ENCODE results near the gene GBF1. TPM values are rescaled to one million over a fixed set of nuclear protein-coding genes. Genes with fewer than 3 reads are reported as not detected.

The GBF1 gene
- polyA plus RNA-seq, 1 donor from 2014 or later: 14.9 TPM

- Histone ChIP-seq H3K9ac (ENCODE audit: low read length) (no peak overlapping the region), H3K79me2 (replicated peaks; ENCODE audit: insufficient read depth, low read length) (peaks cover 16% of the 10 kb centered on the region), H3K36me3 (ENCODE audit: insufficient read depth, low read length) (peaks cover 4% of the 10 kb centered on the region), H3K27ac (ENCODE audit: low read length) (no peak overlapping the region), H4K20me1 (ENCODE audit: insufficient read depth) (no peaks in the 10 kb centered on the region), H2AFZ (ENCODE audit: low read depth, low read length) (no peak overlapping the region), H3K9me2 (ENCODE audit: insufficient read depth, low read length) (no peaks in the 10 kb centered on the region), H3K4me2 (ENCODE audit: low read length) (no peak overlapping the region), H3F3A (ENCODE audit: insufficient read depth, low read length, poor library complexity, severe bottlenecking) (no peaks in the 10 kb centered on the region), H3K4me3 (ENCODE audit: low read length) (no peak overlapping the region), H3K27me3 (ENCODE audit: insufficient read depth, low read depth, low read length) (no peaks in the 10 kb centered on the region), H3K9me3 (ENCODE audit: low read length) (no peaks in the 10 kb centered on the region)
- TF ChIP-seq, protein P1, sequence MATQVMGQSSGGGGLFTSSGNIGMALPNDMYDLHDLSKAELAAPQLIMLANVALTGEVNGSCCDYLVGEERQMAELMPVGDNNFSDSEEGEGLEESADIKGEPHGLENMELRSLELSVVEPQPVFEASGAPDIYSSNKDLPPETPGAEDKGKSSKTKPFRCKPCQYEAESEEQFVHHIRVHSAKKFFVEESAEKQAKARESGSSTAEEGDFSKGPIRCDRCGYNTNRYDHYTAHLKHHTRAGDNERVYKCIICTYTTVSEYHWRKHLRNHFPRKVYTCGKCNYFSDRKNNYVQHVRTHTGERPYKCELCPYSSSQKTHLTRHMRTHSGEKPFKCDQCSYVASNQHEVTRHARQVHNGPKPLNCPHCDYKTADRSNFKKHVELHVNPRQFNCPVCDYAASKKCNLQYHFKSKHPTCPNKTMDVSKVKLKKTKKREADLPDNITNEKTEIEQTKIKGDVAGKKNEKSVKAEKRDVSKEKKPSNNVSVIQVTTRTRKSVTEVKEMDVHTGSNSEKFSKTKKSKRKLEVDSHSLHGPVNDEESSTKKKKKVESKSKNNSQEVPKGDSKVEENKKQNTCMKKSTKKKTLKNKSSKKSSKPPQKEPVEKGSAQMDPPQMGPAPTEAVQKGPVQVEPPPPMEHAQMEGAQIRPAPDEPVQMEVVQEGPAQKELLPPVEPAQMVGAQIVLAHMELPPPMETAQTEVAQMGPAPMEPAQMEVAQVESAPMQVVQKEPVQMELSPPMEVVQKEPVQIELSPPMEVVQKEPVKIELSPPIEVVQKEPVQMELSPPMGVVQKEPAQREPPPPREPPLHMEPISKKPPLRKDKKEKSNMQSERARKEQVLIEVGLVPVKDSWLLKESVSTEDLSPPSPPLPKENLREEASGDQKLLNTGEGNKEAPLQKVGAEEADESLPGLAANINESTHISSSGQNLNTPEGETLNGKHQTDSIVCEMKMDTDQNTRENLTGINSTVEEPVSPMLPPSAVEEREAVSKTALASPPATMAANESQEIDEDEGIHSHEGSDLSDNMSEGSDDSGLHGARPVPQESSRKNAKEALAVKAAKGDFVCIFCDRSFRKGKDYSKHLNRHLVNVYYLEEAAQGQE (IDR thresholded peaks at IDR 0.05; ENCODE audit: borderline replicate concordance): no peak
- TF ChIP-seq SMC3 (conservative IDR thresholded peaks at IDR 0.05; ENCODE audit: poor library complexity) (no peak), EP300 (conservative IDR thresholded peaks at IDR 0.05; ENCODE audit: poor library complexity, severe bottlenecking) (no peak), RAD21 (conservative IDR thresholded peaks at IDR 0.05) (no peak), EZH2 (IDR thresholded peaks at IDR 0.05; ENCODE audit: borderline replicate concordance, insufficient read depth, low read length, poor library complexity, severe bottlenecking) (no peak), TAF1 (IDR thresholded peaks at IDR 0.05; ENCODE audit: low read depth) (no peak), POLR2AphosphoS5 (IDR thresholded peaks at IDR 0.05) (no peak), MXI1 (conservative IDR thresholded peaks at IDR 0.05; ENCODE audit: poor library complexity, severe bottlenecking) (no peak)
- TF ChIP-seq, protein P2, sequence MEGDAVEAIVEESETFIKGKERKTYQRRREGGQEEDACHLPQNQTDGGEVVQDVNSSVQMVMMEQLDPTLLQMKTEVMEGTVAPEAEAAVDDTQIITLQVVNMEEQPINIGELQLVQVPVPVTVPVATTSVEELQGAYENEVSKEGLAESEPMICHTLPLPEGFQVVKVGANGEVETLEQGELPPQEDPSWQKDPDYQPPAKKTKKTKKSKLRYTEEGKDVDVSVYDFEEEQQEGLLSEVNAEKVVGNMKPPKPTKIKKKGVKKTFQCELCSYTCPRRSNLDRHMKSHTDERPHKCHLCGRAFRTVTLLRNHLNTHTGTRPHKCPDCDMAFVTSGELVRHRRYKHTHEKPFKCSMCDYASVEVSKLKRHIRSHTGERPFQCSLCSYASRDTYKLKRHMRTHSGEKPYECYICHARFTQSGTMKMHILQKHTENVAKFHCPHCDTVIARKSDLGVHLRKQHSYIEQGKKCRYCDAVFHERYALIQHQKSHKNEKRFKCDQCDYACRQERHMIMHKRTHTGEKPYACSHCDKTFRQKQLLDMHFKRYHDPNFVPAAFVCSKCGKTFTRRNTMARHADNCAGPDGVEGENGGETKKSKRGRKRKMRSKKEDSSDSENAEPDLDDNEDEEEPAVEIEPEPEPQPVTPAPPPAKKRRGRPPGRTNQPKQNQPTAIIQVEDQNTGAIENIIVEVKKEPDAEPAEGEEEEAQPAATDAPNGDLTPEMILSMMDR (IDR thresholded peaks at IDR 0.05; ENCODE audit: poor library complexity, severe bottlenecking): no peak
These were observed 19.0 kb downstream of the GBF1 start for GRCh38 chr10:102264371-102264770.

DNA sequence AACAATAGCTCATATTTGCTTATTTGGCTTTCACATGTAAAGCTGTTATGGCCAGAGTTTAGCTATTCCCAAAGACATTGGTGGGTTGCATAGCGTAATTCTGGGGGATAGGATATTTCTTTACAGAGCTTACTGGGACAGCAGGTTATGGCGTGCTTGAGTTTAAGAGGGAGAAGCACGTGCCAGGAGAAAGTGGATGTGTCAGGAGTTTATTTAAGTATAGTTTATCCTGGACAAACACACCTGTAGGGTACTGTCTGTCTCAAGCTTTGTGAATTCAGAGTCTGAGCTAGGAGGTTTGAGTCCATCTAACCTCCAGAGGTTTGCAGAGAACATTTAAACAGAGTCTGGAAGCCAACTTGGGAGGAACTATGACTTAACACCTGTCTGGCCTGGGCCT, 21.3 kb downstream of the GBF1 start:
- Histone ChIP-seq H3K36me3 (ENCODE audit: insufficient read depth, low read length) (peaks cover 4% of the 10 kb centered on the region), H3K27ac (ENCODE audit: low read length) (no peak overlapping the region), H4K20me1 (ENCODE audit: insufficient read depth) (no peaks in the 10 kb centered on the region), H3K9me3 (ENCODE audit: low read length) (no peaks in the 10 kb centered on the region), H3K27me3 (ENCODE audit: insufficient read depth, low read depth, low read length) (no peaks in the 10 kb centered on the region), H3K4me3 (ENCODE audit: low read length) (no peak overlapping the region), H3F3A (ENCODE audit: insufficient read depth, low read length, poor library complexity, severe bottlenecking) (no peaks in the 10 kb centered on the region), H3K79me2 (replicated peaks; ENCODE audit: insufficient read depth, low read length) (peaks cover 16% of the 10 kb centered on the region), H3K9me2 (ENCODE audit: insufficient read depth, low read length) (no peaks in the 10 kb centered on the region), H3K9ac (ENCODE audit: low read length) (no peak overlapping the region), H2AFZ (ENCODE audit: low read depth, low read length) (no peak overlapping the region), H3K4me2 (ENCODE audit: low read length) (no peak overlapping the region)
- TF ChIP-seq SMC3 (conservative IDR thresholded peaks at IDR 0.05; ENCODE audit: poor library complexity): no peak
- no peak for TF ChIP-seq TAF1 (IDR thresholded peaks at IDR 0.05; ENCODE audit: low read depth)
- TF ChIP-seq RAD21 (conservative IDR thresholded peaks at IDR 0.05): no peak
- TF ChIP-seq POLR2AphosphoS5 (IDR thresholded peaks at IDR 0.05): no peak
- TF ChIP-seq, protein P2 (IDR thresholded peaks at IDR 0.05; ENCODE audit: poor library complexity, severe bottlenecking): no peak
- TF ChIP-seq MXI1 (conservative IDR thresholded peaks at IDR 0.05; ENCODE audit: poor library complexity, severe bottlenecking): no peak
- no peak for TF ChIP-seq EZH2 (IDR thresholded peaks at IDR 0.05; ENCODE audit: borderline replicate concordance, insufficient read depth, low read length, poor library complexity, severe bottlenecking)
- TF ChIP-seq, protein P1 (IDR thresholded peaks at IDR 0.05; ENCODE audit: borderline replicate concordance): no peak
- TF ChIP-seq EP300 (conservative IDR thresholded peaks at IDR 0.05; ENCODE audit: poor library complexity, severe bottlenecking): no peak

Measured in neural cell (in vitro differentiated cells).